Measurements from ENCODE around the gene SGCE.

The SGCE gene

DNA sequence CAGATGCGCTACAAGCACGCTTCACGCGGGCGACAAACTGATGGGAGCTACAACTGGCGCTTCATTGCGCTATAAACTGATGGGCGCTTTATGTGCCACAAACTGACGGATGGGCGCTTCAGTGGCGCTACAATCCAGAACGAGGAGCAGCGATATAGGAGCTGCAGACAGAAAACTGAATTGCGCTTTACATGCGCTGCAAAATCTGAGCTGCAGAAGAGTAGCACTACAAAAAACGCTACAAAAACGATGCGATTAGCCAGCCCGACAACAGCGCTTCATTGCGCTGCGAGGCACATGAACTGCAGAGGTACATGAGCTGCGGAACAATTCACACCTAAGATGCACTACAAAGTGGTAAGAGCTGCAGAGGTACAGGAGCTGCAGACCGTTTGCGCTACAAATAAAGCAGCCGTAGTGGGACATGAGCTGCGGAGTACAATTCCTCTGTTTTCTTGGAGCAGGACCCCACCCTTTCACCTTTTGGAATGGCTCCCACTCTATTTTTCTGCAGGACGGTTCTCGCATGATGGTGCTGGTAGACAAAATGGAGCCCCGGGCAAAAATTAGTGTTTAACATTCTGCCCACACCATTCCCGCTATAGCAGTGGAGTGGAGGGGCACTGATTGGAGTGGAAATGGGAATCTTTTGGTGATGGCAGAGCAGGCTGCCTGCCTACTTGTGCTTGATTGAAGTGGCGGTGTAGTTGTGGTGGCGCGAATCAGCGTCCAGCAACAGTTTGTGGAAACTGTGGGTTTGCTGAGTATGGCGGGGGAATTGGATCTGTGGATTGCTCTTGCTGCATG lies 1.2 kb upstream of the SGCE start:
- TF ChIP-seq EZH2phosphoT487 (IDR thresholded peaks at IDR 0.05; ENCODE audit: borderline replicate concordance), result no peak
- TF ChIP-seq, protein P1, sequence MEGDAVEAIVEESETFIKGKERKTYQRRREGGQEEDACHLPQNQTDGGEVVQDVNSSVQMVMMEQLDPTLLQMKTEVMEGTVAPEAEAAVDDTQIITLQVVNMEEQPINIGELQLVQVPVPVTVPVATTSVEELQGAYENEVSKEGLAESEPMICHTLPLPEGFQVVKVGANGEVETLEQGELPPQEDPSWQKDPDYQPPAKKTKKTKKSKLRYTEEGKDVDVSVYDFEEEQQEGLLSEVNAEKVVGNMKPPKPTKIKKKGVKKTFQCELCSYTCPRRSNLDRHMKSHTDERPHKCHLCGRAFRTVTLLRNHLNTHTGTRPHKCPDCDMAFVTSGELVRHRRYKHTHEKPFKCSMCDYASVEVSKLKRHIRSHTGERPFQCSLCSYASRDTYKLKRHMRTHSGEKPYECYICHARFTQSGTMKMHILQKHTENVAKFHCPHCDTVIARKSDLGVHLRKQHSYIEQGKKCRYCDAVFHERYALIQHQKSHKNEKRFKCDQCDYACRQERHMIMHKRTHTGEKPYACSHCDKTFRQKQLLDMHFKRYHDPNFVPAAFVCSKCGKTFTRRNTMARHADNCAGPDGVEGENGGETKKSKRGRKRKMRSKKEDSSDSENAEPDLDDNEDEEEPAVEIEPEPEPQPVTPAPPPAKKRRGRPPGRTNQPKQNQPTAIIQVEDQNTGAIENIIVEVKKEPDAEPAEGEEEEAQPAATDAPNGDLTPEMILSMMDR (conservative IDR thresholded peaks at IDR 0.05; ENCODE audit: low read length), result no peak
- no peak overlapping the region for H2AFZ ChIP-seq (ENCODE audit: low read length)
- H3K27me3 ChIP-seq (ENCODE audit: insufficient read depth, low read length, poor library complexity, severe bottlenecking), result no peaks in the 10 kb centered on the region
- no peaks in the 10 kb centered on the region for H3K36me3 ChIP-seq (ENCODE audit: insufficient read depth, low read length)
- H3K4me3 ChIP-seq (ENCODE audit: low read length, poor library complexity, severe bottlenecking), result no peak overlapping the region
- H4K20me1 ChIP-seq (ENCODE audit: insufficient read depth, low read length, poor library complexity, severe bottlenecking), result no peaks in the 10 kb centered on the region
- peaks cover 6% of the 10 kb centered on the region; the same call in 1 of the 2 replicates for H3K9me3 ChIP-seq (ENCODE audit: insufficient read depth, low read depth, low read length)
- no peaks in the 10 kb centered on the region for H3K9me2 ChIP-seq (replicated peaks; ENCODE audit: low read depth, low read length)
- H3F3A ChIP-seq (ENCODE audit: low read depth), result no peaks in the 10 kb centered on the region
- H3K4me2 ChIP-seq (ENCODE audit: low read depth, low read length, poor library complexity, severe bottlenecking), result no peak overlapping the region
- no peak overlapping the region for H3K9ac ChIP-seq (ENCODE audit: low read depth, low read length, poor library complexity, severe bottlenecking)
- H3K4me1 ChIP-seq (ENCODE audit: insufficient read depth, low read length, poor library complexity, severe bottlenecking), result peaks cover 10% of the 10 kb centered on the region
- H3K79me2 ChIP-seq (ENCODE audit: insufficient read depth, low read length), result no peaks in the 10 kb centered on the region

DNA sequence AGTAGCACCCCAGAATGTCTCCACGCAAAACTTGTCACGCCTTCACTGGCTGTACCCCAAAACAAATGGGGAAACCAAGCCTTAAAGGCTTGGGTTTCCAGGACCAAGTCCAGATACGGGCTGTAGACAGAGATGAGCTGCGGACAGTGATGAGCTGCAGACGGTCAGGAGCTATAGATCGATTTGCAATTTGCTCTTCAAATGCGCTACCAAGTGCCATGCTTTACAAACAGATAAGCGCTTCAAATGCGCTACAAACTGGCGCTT lies 658 bp upstream of the SGCE start:
- Histone ChIP-seq H2AFZ (ENCODE audit: low read length) (no peak overlapping the region), H3K4me2 (ENCODE audit: low read depth, low read length, poor library complexity, severe bottlenecking) (no peak overlapping the region), H3K36me3 (ENCODE audit: insufficient read depth, low read length) (no peaks in the 10 kb centered on the region), H3K27me3 (ENCODE audit: insufficient read depth, low read length, poor library complexity, severe bottlenecking) (no peaks in the 10 kb centered on the region), H3K4me1 (ENCODE audit: insufficient read depth, low read length, poor library complexity, severe bottlenecking) (peaks cover 8% of the 10 kb centered on the region), H4K20me1 (ENCODE audit: insufficient read depth, low read length, poor library complexity, severe bottlenecking) (no peaks in the 10 kb centered on the region), H3K79me2 (ENCODE audit: insufficient read depth, low read length) (no peaks in the 10 kb centered on the region), H3K9me3 (ENCODE audit: insufficient read depth, low read depth, low read length) (peaks cover 6% of the 10 kb centered on the region; the same call in 1 of the 2 replicates), H3K4me3 (ENCODE audit: low read length, poor library complexity, severe bottlenecking) (no peak overlapping the region), H3F3A (ENCODE audit: low read depth) (no peaks in the 10 kb centered on the region), H3K9ac (ENCODE audit: low read depth, low read length, poor library complexity, severe bottlenecking) (no peak overlapping the region), H3K9me2 (replicated peaks; ENCODE audit: low read depth, low read length) (no peaks in the 10 kb centered on the region)
- no peak for TF ChIP-seq EZH2phosphoT487 (IDR thresholded peaks at IDR 0.05; ENCODE audit: borderline replicate concordance)
- TF ChIP-seq, protein P1 (conservative IDR thresholded peaks at IDR 0.05; ENCODE audit: low read length), result no peak

DNA sequence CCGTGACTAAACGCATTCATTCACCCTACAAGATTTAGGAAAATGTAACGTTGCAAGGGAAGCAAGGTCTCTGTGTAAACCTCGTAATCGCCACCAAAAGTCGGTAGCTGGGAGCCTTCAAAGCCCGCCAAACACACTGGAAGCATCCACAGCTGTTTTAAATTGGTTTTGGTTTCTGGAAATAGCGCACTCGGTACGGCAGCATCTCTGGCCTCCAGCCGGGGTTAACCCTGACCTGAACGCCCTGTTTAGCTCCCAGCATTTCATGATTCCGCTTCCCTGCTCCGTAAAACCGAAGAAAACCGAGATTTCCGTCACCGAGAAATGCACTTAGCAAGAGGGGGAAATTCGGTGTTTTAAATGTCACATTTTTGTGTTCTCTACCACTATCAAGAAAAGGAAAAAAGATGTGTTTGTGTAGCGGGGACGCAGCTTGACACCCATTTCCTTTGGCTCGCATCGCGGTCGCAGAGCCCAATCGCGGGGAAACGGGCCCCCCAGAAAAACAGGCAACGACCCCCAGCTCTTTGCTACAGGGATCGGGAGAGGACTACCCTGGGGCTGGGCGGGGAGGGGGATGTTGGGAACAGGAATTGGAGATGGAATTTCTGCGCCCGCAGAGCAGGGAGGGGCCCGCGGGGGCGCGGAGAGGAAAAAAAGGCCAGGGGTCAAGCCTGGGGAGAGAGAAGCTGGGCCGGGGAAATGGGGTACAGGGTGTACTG lies 646 bp downstream of the SGCE start:
- Histone ChIP-seq H3K27me3 (ENCODE audit: insufficient read depth, low read length, poor library complexity, severe bottlenecking) (no peaks in the 10 kb centered on the region), H4K20me1 (ENCODE audit: insufficient read depth, low read length, poor library complexity, severe bottlenecking) (no peaks in the 10 kb centered on the region), H3F3A (ENCODE audit: low read depth) (no peaks in the 10 kb centered on the region), H3K9me2 (replicated peaks; ENCODE audit: low read depth, low read length) (no peaks in the 10 kb centered on the region), H3K4me2 (ENCODE audit: low read depth, low read length, poor library complexity, severe bottlenecking) (no peak overlapping the region), H2AFZ (ENCODE audit: low read length) (no peak overlapping the region), H3K36me3 (ENCODE audit: insufficient read depth, low read length) (no peaks in the 10 kb centered on the region), H3K4me1 (ENCODE audit: insufficient read depth, low read length, poor library complexity, severe bottlenecking) (peaks cover 5% of the 10 kb centered on the region), H3K79me2 (ENCODE audit: insufficient read depth, low read length) (no peaks in the 10 kb centered on the region), H3K9ac (ENCODE audit: low read depth, low read length, poor library complexity, severe bottlenecking) (no peak overlapping the region), H3K9me3 (ENCODE audit: insufficient read depth, low read depth, low read length) (peaks cover 6% of the 10 kb centered on the region; the same call in 1 of the 2 replicates), H3K4me3 (ENCODE audit: low read length, poor library complexity, severe bottlenecking) (no peak overlapping the region)
- TF ChIP-seq, protein P1 (conservative IDR thresholded peaks at IDR 0.05; ENCODE audit: low read length), result no peak
- TF ChIP-seq EZH2phosphoT487 (IDR thresholded peaks at IDR 0.05; ENCODE audit: borderline replicate concordance), result no peak

Measured in Loucy (cell line).